Kidney (tissue), 14 donors: ENCODE results near the gene NXPE1. TPM values are rescaled to one million over a fixed set of nuclear protein-coding genes. Genes with fewer than 3 reads are reported as not detected.
"Not testable (repeated sequence)": the region's sequence is repeated elsewhere in the genome, so short reads cannot be mapped to it uniquely, and the experiment has no call there.

Source experiments
- DNase-seq, 5 donors: peaks; one replicate each; pipeline ENCODE4 v3.0.0-alpha.2; 2013 to 2020
- FAIRE-seq: peaks from 2 replicates; lab custom pipeline; 2012; peaks lifted over from hg19 to GRCh38; lab: Jason Lieb, UNC
- H3K27ac ChIP-seq, 2 donors: one replicate each; pipeline ENCODE4 v1.7.0; 2013; ENCODE audit warnings: low read depth in 2 of 2, low read length in 2 of 2, inconsistent platforms in 1 of 2
- H3K27me3 ChIP-seq: one replicate; pipeline ENCODE4 v1.7.1; 2013; ENCODE audit warnings: low read length, inconsistent platforms; ENCODE audit not compliant: control insufficient read depth, insufficient read depth
- H3K36me3 ChIP-seq, 3 donors: one replicate each; pipeline versions ENCODE4 v1.7.0 to v1.7.1; 2013; ENCODE audit warnings: low read length in 3 of 3, control low read depth in 1 of 3, inconsistent platforms in 1 of 3; ENCODE audit not compliant: insufficient read depth in 3 of 3, control insufficient read depth in 2 of 3
- H3K4me1 ChIP-seq, 3 donors: one replicate each; pipeline versions ENCODE4 v1.7.0 to v1.7.1; 2013; ENCODE audit warnings: low read length in 3 of 3, inconsistent platforms in 1 of 3, low read depth in 1 of 3; ENCODE audit not compliant: control insufficient read depth in 2 of 3, insufficient read depth in 2 of 3
- H3K4me3 ChIP-seq, 3 donors: one replicate each; pipeline versions ENCODE4 v1.7.0 to v1.8.1; 2013; ENCODE audit warnings: low read length in 3 of 3, control low read depth in 1 of 3, inconsistent platforms in 1 of 3
- H3K9ac ChIP-seq, 3 donors: one replicate each; pipeline versions ENCODE4 v1.7.0 to v1.7.1; 2013; ENCODE audit warnings: low read length in 3 of 3, control low read depth in 1 of 3, inconsistent platforms in 1 of 3
- H3K9me3 ChIP-seq, 3 donors: one replicate each; pipeline versions ENCODE4 v1.7.0 to v1.7.1; 2013; ENCODE audit warnings: low read length in 3 of 3, control low read depth in 1 of 3, inconsistent platforms in 1 of 3; ENCODE audit not compliant: control insufficient read depth in 2 of 3, insufficient read depth in 1 of 3
- intact Hi-C: fragments of 100-400 bp; cut with DNase I; formaldehyde crosslinking; loops from one replicate; pipeline ENCODE4 v1.11.1; 2022
- polyA plus RNA-seq: library from polyadenylated mRNA; stranded (reverse); fragments of 350-450 nt; fragmentation: Illumina TruSeq; extraction: RNeasy Lipid Tissue Mini Kit (QIAGEN cat#74804); gene quantifications from one replicate; pipeline ENCODE4 v1.2.3, GENCODE V29; 2014; ENCODE audit warnings: low read depth, low replicate concordance; ENCODE audit not compliant: insufficient read depth
- total RNA-seq: library from RNA; stranded (reverse); fragmentation: NEBNext Ultra II Directional; extraction: Animal tissue kit (Norgen Biotek cat#: 25700); gene quantifications from one replicate; pipeline ENCODE4 v1.2.1, GENCODE V29; 2021
- TF ChIP-seq, protein P1 (sequence below): IDR thresholded peaks from 3 replicates; pipeline ENCODE4 v1.5.1; 2012; ENCODE audit warnings: mild to moderate bottlenecking, moderate library complexity, borderline replicate concordance; ENCODE audit not compliant: insufficient read depth; ENCODE audit errors: extremely low read depth
- donor health status: control.
- donor health status: control.
- donor health status: control.
- donor health status: control.
- donor health status: control.
- donor health status: DM: yes; HTN: yes; CAD: no.
- donor health status: Normal renal cell carcinoma (clear cell type).

Gene NXPE1
- total and polyA plus RNA-seq, 2 donors from 2014 or later, result 0.25 TPM; not detected in 1

DNA sequence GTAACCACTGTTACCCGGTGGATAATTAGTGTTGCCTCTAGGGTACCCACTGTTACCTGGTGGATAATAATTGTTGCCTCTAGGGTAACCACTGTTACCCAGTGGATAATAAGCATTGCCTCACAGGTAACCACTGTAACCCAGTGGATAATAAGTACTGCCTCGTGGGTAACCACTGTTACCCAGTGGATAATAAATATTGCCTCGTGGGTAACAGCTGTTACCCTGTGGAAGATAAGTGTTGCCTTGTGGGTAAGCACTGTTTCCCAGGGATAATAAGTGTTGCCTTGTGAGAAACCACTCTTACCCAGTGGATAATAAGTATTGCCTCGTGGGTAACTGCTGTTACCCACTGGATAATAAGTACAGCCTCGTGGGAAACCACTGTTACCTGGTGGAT, 45.2 kb upstream of the NXPE1 start:
- DNase-seq (no peak), FAIRE-seq (no peak)
- peaks cover 0 to 2% (median 0%) of the 10 kb centered on the region in 3 donors for H3K9me3 ChIP-seq
- intact Hi-C loops, result no loop called here
- H3K4me3 ChIP-seq, result no peak overlapping the region
- no peak overlapping the region for H3K9ac ChIP-seq
- TF ChIP-seq, protein P1, sequence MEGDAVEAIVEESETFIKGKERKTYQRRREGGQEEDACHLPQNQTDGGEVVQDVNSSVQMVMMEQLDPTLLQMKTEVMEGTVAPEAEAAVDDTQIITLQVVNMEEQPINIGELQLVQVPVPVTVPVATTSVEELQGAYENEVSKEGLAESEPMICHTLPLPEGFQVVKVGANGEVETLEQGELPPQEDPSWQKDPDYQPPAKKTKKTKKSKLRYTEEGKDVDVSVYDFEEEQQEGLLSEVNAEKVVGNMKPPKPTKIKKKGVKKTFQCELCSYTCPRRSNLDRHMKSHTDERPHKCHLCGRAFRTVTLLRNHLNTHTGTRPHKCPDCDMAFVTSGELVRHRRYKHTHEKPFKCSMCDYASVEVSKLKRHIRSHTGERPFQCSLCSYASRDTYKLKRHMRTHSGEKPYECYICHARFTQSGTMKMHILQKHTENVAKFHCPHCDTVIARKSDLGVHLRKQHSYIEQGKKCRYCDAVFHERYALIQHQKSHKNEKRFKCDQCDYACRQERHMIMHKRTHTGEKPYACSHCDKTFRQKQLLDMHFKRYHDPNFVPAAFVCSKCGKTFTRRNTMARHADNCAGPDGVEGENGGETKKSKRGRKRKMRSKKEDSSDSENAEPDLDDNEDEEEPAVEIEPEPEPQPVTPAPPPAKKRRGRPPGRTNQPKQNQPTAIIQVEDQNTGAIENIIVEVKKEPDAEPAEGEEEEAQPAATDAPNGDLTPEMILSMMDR, result no peak
- H3K27me3 ChIP-seq, result no peaks in the 10 kb centered on the region
- no peaks in the 10 kb centered on the region for H3K36me3 ChIP-seq
- no peaks in the 10 kb centered on the region for H3K4me1 ChIP-seq
- no peak overlapping the region for H3K27ac ChIP-seq

DNA sequence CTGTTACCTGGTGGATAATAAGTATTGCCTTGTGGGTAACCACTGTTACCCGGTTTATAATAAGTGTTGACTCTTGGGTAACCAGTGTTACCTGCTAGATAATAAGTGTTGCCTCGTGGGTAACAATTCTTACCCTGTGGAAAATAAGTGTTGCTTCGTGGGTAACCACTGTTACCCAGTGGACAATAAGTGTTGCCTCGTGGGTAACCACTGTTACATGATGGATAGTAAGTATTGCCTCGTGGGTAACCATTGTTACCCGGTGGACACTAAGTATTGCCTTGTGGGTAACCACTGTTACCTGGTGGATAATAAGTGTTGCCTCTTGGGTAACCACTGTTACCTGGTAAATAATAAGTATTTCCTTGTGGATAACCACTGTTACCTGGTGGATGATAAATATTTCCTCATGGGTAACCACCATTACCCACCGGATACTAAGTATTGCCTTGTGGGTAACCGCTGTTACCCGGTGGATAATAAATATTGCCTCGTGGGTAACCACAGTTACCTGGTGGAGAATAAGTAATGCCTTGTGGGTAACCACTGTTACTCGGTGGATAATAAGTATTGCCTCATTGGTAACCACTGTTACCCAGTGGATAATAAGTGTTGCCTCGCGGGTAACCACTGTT, 44.6 kb upstream of the NXPE1 start:
- no peaks in the 10 kb centered on the region for H3K27me3 ChIP-seq
- no peak for DNase-seq
- H3K9ac ChIP-seq, result no peak overlapping the region
- no peak overlapping the region for H3K27ac ChIP-seq
- FAIRE-seq, result no peak
- H3K4me1 ChIP-seq, result no peaks in the 10 kb centered on the region
- intact Hi-C loops, result no loop called here
- TF ChIP-seq, protein P1, result no peak
- peaks cover 0 to 2% (median 0%) of the 10 kb centered on the region in 3 donors for H3K9me3 ChIP-seq
- no peaks in the 10 kb centered on the region for H3K36me3 ChIP-seq
- no peak overlapping the region for H3K4me3 ChIP-seq

DNA sequence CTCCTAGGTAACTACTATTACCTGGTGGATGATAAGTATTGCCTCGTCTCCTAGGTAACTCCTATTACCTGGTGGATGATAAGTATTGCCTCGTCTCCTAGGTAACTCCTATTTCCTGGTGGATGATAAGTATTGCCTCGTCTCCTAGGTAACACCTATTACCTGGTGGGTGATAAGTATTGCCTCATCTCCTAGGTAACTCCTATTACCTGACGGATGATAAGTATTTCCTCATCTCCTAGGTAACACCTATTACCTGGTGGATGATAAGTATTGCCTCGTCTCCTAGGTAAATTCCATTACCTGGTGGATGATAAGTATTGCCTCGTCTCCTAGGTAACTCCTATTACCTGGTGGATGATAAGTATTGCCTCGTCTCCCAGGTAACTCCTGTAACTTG, 43.5 kb upstream of the NXPE1 start:
- not testable (repeated sequence) for FAIRE-seq
- peak in 1 of 5 donors; percentile 2 for DNase-seq

DNA sequence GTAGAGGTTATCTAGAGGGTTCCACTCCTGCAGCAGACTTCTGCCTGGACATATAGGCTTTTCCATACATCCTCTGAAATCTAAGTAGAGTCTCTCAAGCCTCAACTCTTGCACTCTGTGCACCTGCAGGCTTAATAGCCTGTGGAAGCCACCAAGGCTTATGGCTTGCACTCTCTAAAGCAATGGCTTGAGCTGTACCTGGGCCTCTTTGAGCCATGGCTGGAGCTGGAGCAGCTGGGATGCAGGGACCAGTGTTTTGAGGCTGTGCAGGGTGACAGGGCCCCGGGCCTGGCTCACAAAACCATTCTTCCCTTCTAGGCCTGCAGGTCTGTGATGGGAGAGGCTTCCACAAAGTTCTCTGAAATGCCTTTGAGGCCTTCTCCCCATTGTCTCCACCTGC, 38.8 kb upstream of the NXPE1 start:
- DNase-seq (no peak), FAIRE-seq (no peak)
- H3K4me3 ChIP-seq, result no peak overlapping the region
- H3K27me3 ChIP-seq, result no peaks in the 10 kb centered on the region
- H3K9me3 ChIP-seq, result no peaks in the 10 kb centered on the region
- H3K4me1 ChIP-seq, result no peaks in the 10 kb centered on the region
- no peak overlapping the region for H3K9ac ChIP-seq
- no peaks in the 10 kb centered on the region for H3K36me3 ChIP-seq
- TF ChIP-seq, protein P1, result no peak
- H3K27ac ChIP-seq, result no peak overlapping the region
- intact Hi-C loops, result no loop called here

More for the DNA sequence above, 43.5 kb upstream of the NXPE1 start:
- H3K36me3 ChIP-seq, H3K27ac ChIP-seq, H3K4me3 ChIP-seq, H3K27me3 ChIP-seq, intact Hi-C loops, H3K4me1 ChIP-seq, H3K9me3 ChIP-seq, H3K9ac ChIP-seq: not testable (repeated sequence)
